SK-N-SH treated with all-trans-retinoic acid at 6 μM for 48 hours (cell line): Measurements from ENCODE around the gene KAT6B.
A peak's percentile ranks its signal among the peaks of the same experiment; 100 is the strongest.

Experiments used
- ATAC-seq: fragments of 200-7000 bp; cut with Tn5 transposase; 3 replicates; pipeline ENCODE4 v1.9.1; 2020; ENCODE audit warnings: mild to moderate bottlenecking, moderate library complexity
- ARNTL ChIP-seq: fragments of 450-650 bp; formaldehyde crosslinking; IDR thresholded peaks from 2 replicates; pipeline ENCODE4 v1.5.0; 2020; ENCODE audit warnings: low read depth, mild to moderate bottlenecking, moderate library complexity, borderline replicate concordance
- BACH2 ChIP-seq: fragments of 250-450 bp; sonication (Bioruptor Pico); IDR thresholded peaks from 2 replicates; pipeline ENCODE4 v1.9.0; 2021; ENCODE audit warnings: mild to moderate bottlenecking, borderline replicate concordance
- GLIS3 ChIP-seq: fragments of 250-450 bp; sonication (Bioruptor Pico); IDR thresholded peaks from 2 replicates; pipeline ENCODE4 v1.5.0; 2020; ENCODE audit warnings: mild to moderate bottlenecking, moderate library complexity
- ISL1 ChIP-seq: fragments of 250-450 bp; sonication (Bioruptor Pico); IDR thresholded peaks from 2 replicates; pipeline ENCODE4 v2.1.2; 2022; ENCODE audit warnings: mild to moderate bottlenecking, moderate library complexity
- OSR1 ChIP-seq: fragments of 250-450 bp; sonication (Bioruptor Pico); IDR thresholded peaks from 2 replicates; pipeline ENCODE4 v1.8.0; 2022; ENCODE audit warnings: moderate library complexity, mild to moderate bottlenecking, inconsistent platforms
- PPARA ChIP-seq: fragments of 250-450 bp; sonication (Bioruptor Pico); IDR thresholded peaks from 2 replicates; pipeline ENCODE4 v1.5.0; 2020; ENCODE audit warnings: mild to moderate bottlenecking, borderline replicate concordance
- RARB ChIP-seq: fragments of 250-450 bp; sonication (Bioruptor Pico); IDR thresholded peaks from 2 replicates; pipeline ENCODE4 v1.8.0; 2021; ENCODE audit warnings: mild to moderate bottlenecking, moderate library complexity
- SNAI2 ChIP-seq: fragments of 250-450 bp; sonication (Bioruptor Pico); IDR thresholded peaks from 2 replicates; pipeline ENCODE4 v1.5.0; 2020; ENCODE audit warnings: mild to moderate bottlenecking, moderate library complexity
- TCF4 ChIP-seq: fragments of 250-450 bp; sonication (Bioruptor Pico); IDR thresholded peaks from 2 replicates; pipeline ENCODE4 v1.8.0; 2021; ENCODE audit warnings: mild to moderate bottlenecking, moderate library complexity, borderline replicate concordance
- TOX ChIP-seq: fragments of 250-450 bp; sonication (Bioruptor Pico); IDR thresholded peaks from 2 replicates; pipeline ENCODE4 v1.8.0; 2021; ENCODE audit warnings: mild to moderate bottlenecking, moderate library complexity, borderline replicate concordance
- ZFP3 ChIP-seq: fragments of 250-450 bp; sonication (Bioruptor Pico); IDR thresholded peaks from 2 replicates; pipeline ENCODE4 v1.5.0; 2020; ENCODE audit warnings: mild to moderate bottlenecking, moderate library complexity
- ZFP30 ChIP-seq: fragments of 450-650 bp; formaldehyde crosslinking; IDR thresholded peaks from 2 replicates; pipeline ENCODE4 v1.5.0; 2022; ENCODE audit warnings: mild to moderate bottlenecking, moderate library complexity
- ZNF565 ChIP-seq: fragments of 450-650 bp; formaldehyde crosslinking; conservative IDR thresholded peaks from 2 replicates; pipeline ENCODE4 v1.5.0; 2020; ENCODE audit warnings: low read depth, mild to moderate bottlenecking, moderate library complexity
- ZNF70 ChIP-seq: fragments of 450-650 bp; formaldehyde crosslinking; IDR thresholded peaks from 2 replicates; pipeline ENCODE4 v1.5.0; 2020; ENCODE audit warnings: mild to moderate bottlenecking, moderate library complexity
- ZNF8 ChIP-seq: fragments of 450-650 bp; formaldehyde crosslinking; IDR thresholded peaks from 2 replicates; pipeline ENCODE4 v1.5.0; 2020; ENCODE audit warnings: mild to moderate bottlenecking, moderate library complexity
- TF ChIP-seq, protein P1 (sequence below): fragments of 250-450 bp; sonication (Bioruptor Pico); IDR thresholded peaks from 2 replicates; pipeline ENCODE4 v1.5.1; 2021; ENCODE audit warnings: mild to moderate bottlenecking, moderate library complexity
- TF ChIP-seq, protein P2 (sequence below): fragments of 250-450 bp; sonication (Bioruptor Pico); IDR thresholded peaks from 2 replicates; pipeline ENCODE4 v1.5.1; 2020; ENCODE audit warnings: low read depth, mild to moderate bottlenecking, moderate library complexity
- TF ChIP-seq, protein P3 (sequence below): fragments of 250-450 bp; sonication (Bioruptor Pico); IDR thresholded peaks from 2 replicates; pipeline ENCODE4 v1.8.0; 2020; ENCODE audit warnings: mild to moderate bottlenecking, moderate library complexity, borderline replicate concordance
- TF ChIP-seq, protein P4 (sequence below): fragments of 250-450 bp; sonication (Bioruptor Pico); IDR thresholded peaks from 2 replicates; pipeline ENCODE4 v1.8.0; 2021; ENCODE audit warnings: low read depth, mild to moderate bottlenecking, moderate library complexity, borderline replicate concordance

Gene KAT6B

DNA sequence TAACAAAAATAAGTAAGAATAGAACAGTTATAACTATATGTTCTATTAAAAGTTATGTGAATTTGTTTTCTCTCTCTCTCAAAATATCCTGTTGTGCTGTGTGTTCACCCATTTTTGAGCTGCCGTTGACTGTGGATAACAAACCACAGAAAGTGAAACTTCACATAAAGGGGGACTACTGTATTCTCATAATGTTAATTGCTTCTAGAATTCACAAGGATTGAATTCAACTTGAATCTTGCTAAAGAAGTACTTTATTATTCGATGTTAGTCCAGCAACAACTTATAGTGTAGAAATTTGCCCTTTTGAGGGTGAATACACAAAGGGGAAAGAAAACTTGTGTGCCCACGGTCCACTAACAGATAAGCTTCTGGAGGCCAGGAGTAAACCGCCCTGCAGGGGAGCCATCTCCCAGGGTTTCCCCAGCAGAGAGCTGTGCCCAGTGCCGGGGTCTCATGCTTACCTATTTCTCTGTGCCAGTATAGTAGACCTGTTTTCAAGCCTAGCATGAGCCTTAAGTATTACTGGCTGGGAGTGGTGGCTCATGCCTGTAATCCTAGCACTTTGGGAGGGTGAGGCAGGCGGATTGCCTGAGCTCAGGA lies 87.1 kb downstream of the KAT6B start:
- TF ChIP-seq PPARA (no peak), SNAI2 (no peak), RARB (no peak), ZNF565 (CRISPR knock-in tag) (no peak), ISL1 (no peak), GLIS3 (CRISPR knock-in tag) (no peak), TCF4 (CRISPR knock-in tag) (no peak), BACH2 (CRISPR knock-in tag) (no peak), TOX (no peak), ZFP3 (no peak)
- TF ChIP-seq, protein P1, sequence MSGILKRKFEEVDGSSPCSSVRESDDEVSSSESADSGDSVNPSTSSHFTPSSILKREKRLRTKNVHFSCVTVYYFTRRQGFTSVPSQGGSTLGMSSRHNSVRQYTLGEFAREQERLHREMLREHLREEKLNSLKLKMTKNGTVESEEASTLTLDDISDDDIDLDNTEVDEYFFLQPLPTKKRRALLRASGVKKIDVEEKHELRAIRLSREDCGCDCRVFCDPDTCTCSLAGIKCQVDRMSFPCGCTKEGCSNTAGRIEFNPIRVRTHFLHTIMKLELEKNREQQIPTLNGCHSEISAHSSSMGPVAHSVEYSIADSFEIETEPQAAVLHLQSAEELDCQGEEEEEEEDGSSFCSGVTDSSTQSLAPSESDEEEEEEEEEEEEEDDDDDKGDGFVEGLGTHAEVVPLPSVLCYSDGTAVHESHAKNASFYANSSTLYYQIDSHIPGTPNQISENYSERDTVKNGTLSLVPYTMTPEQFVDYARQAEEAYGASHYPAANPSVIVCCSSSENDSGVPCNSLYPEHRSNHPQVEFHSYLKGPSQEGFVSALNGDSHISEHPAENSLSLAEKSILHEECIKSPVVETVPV (CRISPR knock-in tag), result no peak
- TF ChIP-seq, protein P2, sequence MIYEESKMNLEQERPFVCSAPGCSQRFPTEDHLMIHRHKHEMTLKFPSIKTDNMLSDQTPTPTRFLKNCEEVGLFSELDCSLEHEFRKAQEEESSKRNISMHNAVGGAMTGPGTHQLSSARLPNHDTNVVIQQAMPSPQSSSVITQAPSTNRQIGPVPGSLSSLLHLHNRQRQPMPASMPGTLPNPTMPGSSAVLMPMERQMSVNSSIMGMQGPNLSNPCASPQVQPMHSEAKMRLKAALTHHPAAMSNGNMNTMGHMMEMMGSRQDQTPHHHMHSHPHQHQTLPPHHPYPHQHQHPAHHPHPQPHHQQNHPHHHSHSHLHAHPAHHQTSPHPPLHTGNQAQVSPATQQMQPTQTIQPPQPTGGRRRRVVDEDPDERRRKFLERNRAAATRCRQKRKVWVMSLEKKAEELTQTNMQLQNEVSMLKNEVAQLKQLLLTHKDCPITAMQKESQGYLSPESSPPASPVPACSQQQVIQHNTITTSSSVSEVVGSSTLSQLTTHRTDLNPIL (CRISPR knock-in tag), result no peak
- TF ChIP-seq, protein P3, sequence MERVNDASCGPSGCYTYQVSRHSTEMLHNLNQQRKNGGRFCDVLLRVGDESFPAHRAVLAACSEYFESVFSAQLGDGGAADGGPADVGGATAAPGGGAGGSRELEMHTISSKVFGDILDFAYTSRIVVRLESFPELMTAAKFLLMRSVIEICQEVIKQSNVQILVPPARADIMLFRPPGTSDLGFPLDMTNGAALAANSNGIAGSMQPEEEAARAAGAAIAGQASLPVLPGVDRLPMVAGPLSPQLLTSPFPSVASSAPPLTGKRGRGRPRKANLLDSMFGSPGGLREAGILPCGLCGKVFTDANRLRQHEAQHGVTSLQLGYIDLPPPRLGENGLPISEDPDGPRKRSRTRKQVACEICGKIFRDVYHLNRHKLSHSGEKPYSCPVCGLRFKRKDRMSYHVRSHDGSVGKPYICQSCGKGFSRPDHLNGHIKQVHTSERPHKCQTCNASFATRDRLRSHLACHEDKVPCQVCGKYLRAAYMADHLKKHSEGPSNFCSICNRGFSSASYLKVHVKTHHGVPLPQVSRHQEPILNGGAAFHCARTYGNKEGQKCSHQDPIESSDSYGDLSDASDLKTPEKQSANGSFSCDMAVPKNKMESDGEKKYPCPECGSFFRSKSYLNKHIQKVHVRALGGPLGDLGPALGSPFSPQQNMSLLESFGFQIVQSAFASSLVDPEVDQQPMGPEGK (CRISPR knock-in tag), result no peak
- TF ChIP-seq, protein P4, sequence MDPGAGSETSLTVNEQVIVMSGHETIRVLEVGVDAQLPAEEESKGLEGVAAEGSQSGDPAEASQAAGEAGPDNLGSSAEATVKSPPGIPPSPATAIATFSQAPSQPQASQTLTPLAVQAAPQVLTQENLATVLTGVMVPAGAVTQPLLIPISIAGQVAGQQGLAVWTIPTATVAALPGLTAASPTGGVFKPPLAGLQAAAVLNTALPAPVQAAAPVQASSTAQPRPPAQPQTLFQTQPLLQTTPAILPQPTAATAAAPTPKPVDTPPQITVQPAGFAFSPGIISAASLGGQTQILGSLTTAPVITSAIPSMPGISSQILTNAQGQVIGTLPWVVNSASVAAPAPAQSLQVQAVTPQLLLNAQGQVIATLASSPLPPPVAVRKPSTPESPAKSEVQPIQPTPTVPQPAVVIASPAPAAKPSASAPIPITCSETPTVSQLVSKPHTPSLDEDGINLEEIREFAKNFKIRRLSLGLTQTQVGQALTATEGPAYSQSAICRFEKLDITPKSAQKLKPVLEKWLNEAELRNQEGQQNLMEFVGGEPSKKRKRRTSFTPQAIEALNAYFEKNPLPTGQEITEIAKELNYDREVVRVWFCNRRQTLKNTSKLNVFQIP (CRISPR knock-in tag), result no peak
- ATAC-seq, result no peak

DNA sequence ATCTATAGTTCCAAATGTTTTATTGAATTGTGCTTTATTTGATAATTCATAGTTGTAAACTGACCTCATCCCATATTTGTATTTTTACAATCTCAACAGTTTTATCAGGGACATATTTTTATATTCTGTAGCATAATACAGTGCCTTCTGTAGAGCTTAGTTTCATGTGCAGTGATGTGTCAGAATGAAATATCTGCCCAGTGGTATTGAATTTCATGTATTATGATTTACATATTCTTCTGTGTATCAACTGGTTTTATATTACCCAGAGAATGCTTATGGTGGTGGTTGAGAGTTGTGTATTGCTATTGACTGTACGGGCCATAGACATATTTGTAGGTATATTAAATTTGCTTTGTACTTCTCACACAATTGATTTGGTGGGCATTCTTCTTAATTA lies 89.9 kb downstream of the KAT6B start:
- TF ChIP-seq, protein P3 (CRISPR knock-in tag), result no peak
- no peak for TF ChIP-seq ZNF70 (CRISPR knock-in tag)
- TF ChIP-seq ZNF8 (CRISPR knock-in tag), result no peak
- no peak for TF ChIP-seq PPARA
- no peak for TF ChIP-seq ZFP30 (CRISPR knock-in tag)
- TF ChIP-seq ZFP3, result no peak
- TF ChIP-seq, protein P4 (CRISPR knock-in tag), result no peak
- TF ChIP-seq, protein P1 (CRISPR knock-in tag), result no peak
- TF ChIP-seq ARNTL (CRISPR knock-in tag), result no peak
- TF ChIP-seq OSR1 (CRISPR knock-in tag), result no peak
- no peak for TF ChIP-seq BACH2 (CRISPR knock-in tag)
- no peak for TF ChIP-seq TCF4 (CRISPR knock-in tag)
- TF ChIP-seq, all 23 proteins: peak for 0
- ATAC-seq, result peak; percentile 61
